BJ (cell line): ENCODE measurements around the gene COQ8A. TPM values are rescaled to one million over a fixed set of nuclear protein-coding genes. Genes with fewer than 3 reads are reported as not detected.

ENCODE experiments used
- CTCF ChIA-PET: fragments of 350-600 bp; formaldehyde crosslinking; extraction: SDS; loops from one replicate; lab custom pipeline; 2021; ENCODE audit warnings: antibody characterized with exemption, inconsistent platforms; lab: Yijun Ruan, JAX
- POLR2A ChIA-PET: fragments of 300-600 bp; sonication (Branson Sonifier 250); formaldehyde crosslinking; extraction: SDS; loops from one replicate; lab custom pipeline; 2021; ENCODE audit warnings: antibody characterized with exemption; lab: Charles Lee
- DNase-seq: peaks from one replicate; pipeline ENCODE4 v3.0.0-alpha.2; 2011; ENCODE audit warnings: low read depth
- H3K27me3 ChIP-seq: 2 replicates; pipeline ENCODE4 v1.6.0; 2011; ENCODE audit warnings: low read length; ENCODE audit not compliant: control insufficient read depth, insufficient read depth
- H3K36me3 ChIP-seq: 2 replicates; pipeline ENCODE4 v1.5.1; 2011; ENCODE audit warnings: low read length; ENCODE audit not compliant: control insufficient read depth, insufficient read depth
- H3K4me3 ChIP-seq: 2 replicates; pipeline ENCODE4 v1.5.1; 2011; ENCODE audit warnings: low read depth, mild to moderate bottlenecking, control low read depth, low read length
- CTCF ChIP-seq: IDR thresholded peaks from 2 replicates; pipeline ENCODE4 v1.5.1; 2011; ENCODE audit warnings: low read depth, mild to moderate bottlenecking, control low read depth, inconsistent platforms, low read length, moderate library complexity; ENCODE audit not compliant: insufficient read depth
- polyA plus RNA-seq: library from polyadenylated mRNA; depleted of rRNA; stranded (reverse); fragments of >200 nt; gene quantifications from 2 replicates; pipeline ENCODE4 v1.2.3, GENCODE V29; 2011

The COQ8A gene
- polyA plus RNA-seq, 1 experiment, result 6.8 TPM

GRCh38 chr1:226975259-226976250 lies 35.5 kb downstream of the COQ8A start:
- no peak for DNase-seq
- CTCF ChIA-PET, result interaction anchor here (1.1 kb wide), 1 partner anchor 14 kb away, joined by 3 read pairs; no protein-coding TSS in a partner anchor
- H3K4me3 ChIP-seq, result no peak overlapping the region
- no peaks in the 10 kb centered on the region for H3K36me3 ChIP-seq
- no peak for TF ChIP-seq CTCF
- POLR2A ChIA-PET, result no interaction called here
- no peaks in the 10 kb centered on the region for H3K27me3 ChIP-seq

- ChIA-PET CTCF (no interaction called here), POLR2A (no interaction called here)
- H3K36me3 ChIP-seq, result peaks cover 1% of the 10 kb centered on the region; the same call in 1 of the 2 replicates
- no peak for DNase-seq
- no peaks in the 10 kb centered on the region for H3K27me3 ChIP-seq
- TF ChIP-seq CTCF, result no peak
- no peak overlapping the region for H3K4me3 ChIP-seq
Observed at GRCh38 chr1:226976276-226976977, 36.3 kb downstream of the COQ8A start.

GRCh38 chr1:226976978-226977642 lies 37.0 kb downstream of the COQ8A start:
- no peak for DNase-seq
- TF ChIP-seq CTCF, result no peak
- CTCF ChIA-PET, result no interaction called here
- POLR2A ChIA-PET, result no interaction called here
- H3K4me3 ChIP-seq, result no peak overlapping the region
- H3K27me3 ChIP-seq, result no peaks in the 10 kb centered on the region
- H3K36me3 ChIP-seq, result peaks cover 1% of the 10 kb centered on the region; the same call in 1 of the 2 replicates

- Histone ChIP-seq H3K36me3 (peaks cover 1% of the 10 kb centered on the region; the same call in 1 of the 2 replicates), H3K27me3 (no peaks in the 10 kb centered on the region), H3K4me3 (no peak overlapping the region)
- no peak for DNase-seq
- POLR2A ChIA-PET, result no interaction called here
- CTCF ChIA-PET, result no interaction called here
- TF ChIP-seq CTCF, result no peak
Observed at GRCh38 chr1:226977643-226978431, 37.7 kb downstream of the COQ8A start.
